ENCODE measurements around the gene ACO1. TPM values are rescaled to one million over a fixed set of nuclear protein-coding genes. Genes with fewer than 3 reads are reported as not detected.

Gene ACO1
- total and polyA plus RNA-seq, 12 donors, result 7.1 to 77.6 (median 65.1) TPM

- no peak for TF ChIP-seq CTCF (IDR thresholded peaks at IDR 0.05)
- intact Hi-C loops (cut with DNase I), result loop anchor here in 7 of 10 donors (5.0 to 10.0 kb wide), 7 partner anchors 45 to 600 kb away; partner anchors contain the start of gene RIGI (in 3 of the 7)
- 71 to 74% methylated on average over 14 of the region's 14 CpGs for WGBS, 2 donors
- ATAC-seq (no peak), DNase-seq (no peak)
- Histone ChIP-seq H3K4me1 (peaks cover 0 to 43% (median 29%) of the 10 kb centered on the region in 9 donors), H3K27ac (no peak overlapping the region), H3K4me3 (no peak overlapping the region), H3K36me3 (no peaks in the 10 kb centered on the region), H3K9me3 (no peaks in the 10 kb centered on the region), H3K27me3 (peaks cover 0 to 13% (median 0%) of the 10 kb centered on the region in 7 donors)
Observed at GRCh38 chr9:32382565-32383320, 1.7 kb upstream of the ACO1 start.

- intact Hi-C loops (cut with DNase I), result loop anchor here in 8 of 10 donors (1.0 to 10.0 kb wide), 9 partner anchors 43 to 598 kb away; partner anchors contain the start of genes RIGI (in 3 of the 8) and NDUFB6 (in 2 of the 8)
- Histone ChIP-seq H3K4me3 (peak overlapping the region; percentile 57 to 99 (median 82)), H3K27ac (peak overlapping the region in 9 of 10 donors; percentile 72 to 95 (median 87)), H3K36me3 (peaks cover 0 to 7% (median 0%) of the 10 kb centered on the region in 9 donors), H3K9me3 (no peaks in the 10 kb centered on the region), H3K4me1 (peaks cover 0 to 40% (median 26%) of the 10 kb centered on the region in 9 donors), H3K27me3 (peaks cover 0 to 13% (median 0%) of the 10 kb centered on the region in 7 donors)
- ATAC-seq (peak in 7 of 8 donors; percentile 2 to 34 (median 19)), DNase-seq (no peak)
- TF ChIP-seq CTCF (IDR thresholded peaks at IDR 0.05), result no peak
- 0 to 1% methylated on average over 13 of the region's 13 CpGs for WGBS, 2 donors
Observed at GRCh38 chr9:32384002-32384363, 460 bp upstream of the ACO1 start.

- Histone ChIP-seq H3K4me1 (peaks cover 0 to 41% (median 26%) of the 10 kb centered on the region in 9 donors), H3K36me3 (peaks cover 0 to 7% (median 0%) of the 10 kb centered on the region in 9 donors), H3K27me3 (peaks cover 0 to 13% (median 0%) of the 10 kb centered on the region in 7 donors), H3K27ac (peak overlapping the region; percentile 14 to 95 (median 87)), H3K4me3 (peak overlapping the region; percentile 57 to 99 (median 82)), H3K9me3 (no peaks in the 10 kb centered on the region)
- WGBS, 2 donors, result 49 to 51% methylated on average over 2 of the region's 2 CpGs
- TF ChIP-seq CTCF (IDR thresholded peaks at IDR 0.05), result no peak
- DNase-seq (no peak), ATAC-seq (no peak)
- intact Hi-C loops (cut with DNase I), result loop anchor here in 2 of 10 donors (2.0 to 10.0 kb wide), 2 partner anchors 139 to 187 kb away; partner anchors contain the start of genes NDUFB6 (in 1 of the 2) and RIGI (in 1 of the 2)
Observed at GRCh38 chr9:32385152-32385884, 875 bp downstream of the ACO1 start.

GRCh38 chr9:32385885-32386283 lies 1.4 kb downstream of the ACO1 start:
- H3K4me3 ChIP-seq, result peak overlapping the region in 5 of 10 donors; percentile 81 to 84 (median 82)
- TF ChIP-seq CTCF (IDR thresholded peaks at IDR 0.05), result no peak
- H3K4me1 ChIP-seq, result peaks cover 0 to 41% (median 26%) of the 10 kb centered on the region in 9 donors
- no peak overlapping the region for H3K27ac ChIP-seq
- H3K36me3 ChIP-seq, result peaks cover 0 to 7% (median 0%) of the 10 kb centered on the region in 9 donors
- WGBS, 2 donors, result 81 to 83% methylated on average over 3 of the region's 3 CpGs
- ATAC-seq (no peak), DNase-seq (no peak)
- H3K27me3 ChIP-seq, result peaks cover 0 to 13% (median 0%) of the 10 kb centered on the region in 7 donors
- no peaks in the 10 kb centered on the region for H3K9me3 ChIP-seq
- intact Hi-C loops (cut with DNase I), result loop anchor here in 2 of 10 donors (2.0 to 10.0 kb wide), 2 partner anchors 139 to 187 kb away; partner anchors contain the start of genes NDUFB6 (in 1 of the 2) and RIGI (in 1 of the 2)

Data from heart right ventricle (tissue), 16 donors.